CD8-positive, alpha-beta memory T cell (primary cell): ENCODE data around the gene REXO1. TPM values are rescaled to one million over a fixed set of nuclear protein-coding genes. Genes with fewer than 3 reads are reported as not detected.
"Not testable (repeated sequence)": the region's sequence is repeated elsewhere in the genome, so short reads cannot be mapped to it uniquely, and the experiment has no call there.

Source experiments
- CTCF ChIA-PET: fragments of 350-600 bp; sonication (Branson Sonifier 250); formaldehyde crosslinking; loops from one replicate; lab custom pipeline; 2021; ENCODE audit warnings: antibody characterized with exemption; lab: Charles Lee
- POLR2A ChIA-PET: fragments of 350-600 bp; sonication (Branson Sonifier 250); formaldehyde crosslinking; loops from one replicate; lab custom pipeline; 2021; ENCODE audit warnings: antibody characterized with exemption; lab: Charles Lee
- DNase-seq, 5 donors: peaks; one replicate each; pipeline versions ENCODE4 v3.0.0 to v3.0.0-alpha.2; 2020 to 2022; ENCODE audit warnings: mixed read lengths in 1 of 5
- H3K27ac ChIP-seq: one replicate; pipeline ENCODE4 v1.7.0; 2013; ENCODE audit warnings: low read depth, mild to moderate bottlenecking, low read length, moderate library complexity
- H3K27me3 ChIP-seq: 2 replicates; pipeline ENCODE4 v1.7.0; 2013; ENCODE audit warnings: low read length, mild to moderate bottlenecking; ENCODE audit not compliant: insufficient read depth, poor library complexity, severe bottlenecking
- H3K36me3 ChIP-seq: 2 replicates; pipeline ENCODE4 v1.7.0; 2013; ENCODE audit warnings: mild to moderate bottlenecking, low read length, moderate library complexity; ENCODE audit not compliant: insufficient read depth
- H3K4me1 ChIP-seq: 2 replicates; pipeline ENCODE4 v1.7.0; 2013; ENCODE audit warnings: mild to moderate bottlenecking, low read length, moderate library complexity; ENCODE audit not compliant: insufficient read depth
- H3K4me3 ChIP-seq: 2 replicates; pipeline ENCODE4 v1.7.0; 2013; ENCODE audit warnings: mild to moderate bottlenecking, low read length
- H3K9me3 ChIP-seq: 2 replicates; pipeline ENCODE4 v1.7.0; 2013; ENCODE audit warnings: mild to moderate bottlenecking, low read length
- H3K27ac Mint-ChIP-seq, 8 donors: one replicate each; pipeline ENCODE4 v1.8.0; 2020 to 2021; ENCODE audit warnings: mixed read lengths in 8 of 8, mild to moderate bottlenecking in 6 of 8, inconsistent platforms in 3 of 8, moderate library complexity in 3 of 8
- H3K27me3 Mint-ChIP-seq, 2 donors: one replicate each; pipeline ENCODE4 v1.8.0; 2020 to 2021; ENCODE audit warnings: mixed read lengths in 2 of 2, mild to moderate bottlenecking in 1 of 2, moderate library complexity in 1 of 2
- H3K36me3 Mint-ChIP-seq, 3 donors: one replicate each; pipeline ENCODE4 v1.8.0; 2020 to 2021; ENCODE audit warnings: mixed read lengths in 3 of 3, inconsistent platforms in 1 of 3, mild to moderate bottlenecking in 1 of 3
- H3K4me1 Mint-ChIP-seq, 3 donors: one replicate each; pipeline ENCODE4 v1.8.0; 2020 to 2021; ENCODE audit warnings: mixed read lengths in 3 of 3, inconsistent platforms in 1 of 3, mild to moderate bottlenecking in 1 of 3
- H3K4me3 Mint-ChIP-seq, 7 donors: one replicate each; pipeline ENCODE4 v1.8.0; 2020 to 2021; ENCODE audit warnings: mixed read lengths in 7 of 7, mild to moderate bottlenecking in 6 of 7, moderate library complexity in 4 of 7, inconsistent platforms in 2 of 7
- H3K9me3 Mint-ChIP-seq, 5 donors: one replicate each; pipeline ENCODE4 v1.8.0; 2020 to 2022; ENCODE audit warnings: mixed read lengths in 5 of 5, mild to moderate bottlenecking in 3 of 5, moderate library complexity in 2 of 5, inconsistent platforms in 1 of 5
- polyA plus RNA-seq: library from polyadenylated mRNA; unstranded; fragments of 300-500 nt; fragmentation: Illumina TruSeq; gene quantifications from one replicate; pipeline ENCODE4 v1.2.3, GENCODE V29; 2021
- total RNA-seq, 2 experiments: library from RNA; stranded (reverse); gene quantifications; one replicate each; pipeline ENCODE4 v1.2.3, GENCODE V29; 2021

REXO1 gene
- total and polyA plus RNA-seq, 3 experiments from 2014 or later: 8.7 to 63.7 (median 61.0) TPM

GRCh38 chr19:1885398-1886119 lies 37.3 kb upstream of the REXO1 start, which contains the start of gene ABHD17A:
ABHD17A (minus strand) TSS chr19:1885496; CDS start chr19:1881566, 3,930 bp downstream.
- H3K4me1 ChIP-seq: peaks cover 29% of the 10 kb centered on the region
- H3K27me3 ChIP-seq, H3K27me3 Mint-ChIP-seq, H3K9me3 Mint-ChIP-seq, H3K36me3 ChIP-seq, H3K9me3 ChIP-seq: not testable (repeated sequence)
- Mint-ChIP-seq H3K4me3 (peak within 1 kb of the TSS; percentile 94 to 100 (median 99)), H3K4me1 (peaks cover 26 to 41% (median 29%) of the 10 kb centered on the region in 3 donors), H3K36me3 (peaks cover 3 to 27% (median 6%) of the 10 kb centered on the region in 3 donors), H3K27ac (peak within 1 kb of the TSS; percentile 96 to 100 (median 100))
- POLR2A ChIA-PET: interaction anchor here (0.6 to 2.1 kb wide), 6 partner anchors 9 to 210 kb away, joined by 3 to 14 read pairs (median 4); no protein-coding TSS in a partner anchor
- peak within 1 kb of the TSS; percentile 96 for H3K27ac ChIP-seq
- H3K4me3 ChIP-seq: peak within 1 kb of the TSS; percentile 70
- DNase-seq: peak; percentile 90 to 96 (median 91)
- CTCF ChIA-PET: interaction anchor here (1.0 to 4.8 kb wide), 7 partner anchors 9 to 267 kb away, joined by 3 to 20 read pairs (median 4); no protein-coding TSS in a partner anchor

- Histone ChIP-seq H3K4me3 (peak overlapping the region; percentile 70), H3K36me3 (peaks cover 5% of the 10 kb centered on the region), H3K27ac (peak overlapping the region; percentile 96), H3K4me1 (peaks cover 34% of the 10 kb centered on the region), H3K9me3 (no peaks in the 10 kb centered on the region), H3K27me3 (no peaks in the 10 kb centered on the region)
- DNase-seq: no peak
- Mint-ChIP-seq H3K4me1 (peaks cover 26 to 44% (median 28%) of the 10 kb centered on the region in 3 donors), H3K27me3 (peaks cover 0 to 10% of the 10 kb centered on the region in 2 donors), H3K9me3 (peaks cover 0 to 5% (median 0%) of the 10 kb centered on the region in 5 donors), H3K4me3 (peak overlapping the region; percentile 94 to 100 (median 99)), H3K27ac (peak overlapping the region; percentile 96 to 100 (median 100)), H3K36me3 (peaks cover 3 to 33% (median 6%) of the 10 kb centered on the region in 3 donors)
- ChIA-PET CTCF (interaction anchor here (1.4 to 4.8 kb wide), 5 partner anchors 13 to 20 kb away, joined by 4 to 20 read pairs (median 5); no protein-coding TSS in a partner anchor), POLR2A (interaction anchor here (0.6 to 2.1 kb wide), 6 partner anchors 9 to 211 kb away, joined by 3 to 14 read pairs (median 4); no protein-coding TSS in a partner anchor)
Observed at GRCh38 chr19:1884719-1885334, 36.5 kb upstream of the REXO1 start.

- H3K36me3 Mint-ChIP-seq: peaks cover 3 to 34% (median 6%) of the 10 kb centered on the region in 3 donors
- H3K4me1 Mint-ChIP-seq: peaks cover 26 to 45% (median 28%) of the 10 kb centered on the region in 3 donors
- H3K27ac Mint-ChIP-seq: peak overlapping the region; percentile 96 to 100 (median 100)
- peaks cover 0 to 10% of the 10 kb centered on the region in 2 donors for H3K27me3 Mint-ChIP-seq
- ChIA-PET POLR2A (interaction anchor here (0.6 to 2.1 kb wide), 5 partner anchors 8 to 59 kb away, joined by 3 to 14 read pairs (median 5); no protein-coding TSS in a partner anchor), CTCF (interaction anchor here (0.8 to 4.8 kb wide), 6 partner anchors 9 to 20 kb away, joined by 4 to 20 read pairs (median 4); no protein-coding TSS in a partner anchor)
- peak overlapping the region; percentile 94 to 100 (median 99) for H3K4me3 Mint-ChIP-seq
- peaks cover 34% of the 10 kb centered on the region for H3K4me1 ChIP-seq
- peak; percentile 35 to 70 (median 60) for DNase-seq
- peak overlapping the region; percentile 70 for H3K4me3 ChIP-seq
- H3K27ac ChIP-seq: peak overlapping the region; percentile 96
- H3K9me3 ChIP-seq: no peaks in the 10 kb centered on the region
- no peaks in the 10 kb centered on the region for H3K27me3 ChIP-seq
- peaks cover 5% of the 10 kb centered on the region for H3K36me3 ChIP-seq
- H3K9me3 Mint-ChIP-seq: peaks cover 0 to 5% (median 0%) of the 10 kb centered on the region in 5 donors
Observed at GRCh38 chr19:1884291-1884718, 36.0 kb upstream of the REXO1 start.

- POLR2A ChIA-PET: no interaction called here
- CTCF ChIA-PET: interaction anchor here (0.8 to 4.8 kb wide), 5 partner anchors 9 to 19 kb away, joined by 4 to 20 read pairs (median 5); no protein-coding TSS in a partner anchor
- peak in 2 of 5 donors; percentile 44 to 62 for DNase-seq
- peaks cover 34% of the 10 kb centered on the region for H3K4me1 ChIP-seq
- Mint-ChIP-seq H3K27me3 (peaks cover 0 to 10% of the 10 kb centered on the region in 2 donors), H3K4me3 (peak overlapping the region; percentile 94 to 100 (median 99)), H3K27ac (peak overlapping the region; percentile 96 to 100 (median 100)), H3K9me3 (peaks cover 0 to 5% (median 0%) of the 10 kb centered on the region in 5 donors), H3K4me1 (peaks cover 26 to 45% (median 28%) of the 10 kb centered on the region in 3 donors), H3K36me3 (peaks cover 3 to 34% (median 6%) of the 10 kb centered on the region in 3 donors)
- H3K27me3 ChIP-seq: no peaks in the 10 kb centered on the region
- peak overlapping the region; percentile 70 for H3K4me3 ChIP-seq
- no peaks in the 10 kb centered on the region for H3K9me3 ChIP-seq
- peaks cover 5% of the 10 kb centered on the region for H3K36me3 ChIP-seq
- H3K27ac ChIP-seq: peak overlapping the region; percentile 96
Observed at GRCh38 chr19:1883784-1884183, 35.5 kb upstream of the REXO1 start.

GRCh38 chr19:1882786-1883692 lies 34.8 kb upstream of the REXO1 start:
- ChIA-PET POLR2A (interaction anchor here (1.2 to 1.3 kb wide), 2 partner anchors 10 to 387 kb away, joined by 3 read pairs; no protein-coding TSS in a partner anchor), CTCF (interaction anchor here (1.5 to 4.8 kb wide), 4 partner anchors 15 to 20 kb away, joined by 4 to 20 read pairs (median 13); no protein-coding TSS in a partner anchor)
- Mint-ChIP-seq H3K27me3 (peaks cover 0 to 10% of the 10 kb centered on the region in 2 donors), H3K4me3 (peak overlapping the region; percentile 94 to 100 (median 99)), H3K36me3 (peaks cover 3 to 39% (median 6%) of the 10 kb centered on the region in 3 donors), H3K4me1 (peaks cover 26 to 45% (median 28%) of the 10 kb centered on the region in 3 donors), H3K27ac (peak overlapping the region; percentile 96 to 100 (median 100)), H3K9me3 (peaks cover 0 to 5% (median 0%) of the 10 kb centered on the region in 5 donors)
- Histone ChIP-seq H3K27ac (peak overlapping the region; percentile 96), H3K4me3 (peak overlapping the region; percentile 70), H3K27me3 (no peaks in the 10 kb centered on the region), H3K36me3 (peaks cover 5% of the 10 kb centered on the region), H3K9me3 (no peaks in the 10 kb centered on the region), H3K4me1 (peaks cover 34% of the 10 kb centered on the region)
- no peak for DNase-seq

GRCh38 chr19:1882089-1882785 lies 34.0 kb upstream of the REXO1 start:
- no peaks in the 10 kb centered on the region for H3K27me3 ChIP-seq
- CTCF ChIA-PET: interaction anchor here (2.3 to 4.8 kb wide), 2 partner anchors 17 to 21 kb away, joined by 9 to 17 read pairs; no protein-coding TSS in a partner anchor
- Mint-ChIP-seq H3K9me3 (peaks cover 0 to 5% (median 0%) of the 10 kb centered on the region in 5 donors), H3K27me3 (peaks cover 0 to 10% of the 10 kb centered on the region in 2 donors), H3K27ac (peak overlapping the region; percentile 96 to 100 (median 100)), H3K36me3 (peaks cover 3 to 41% (median 6%) of the 10 kb centered on the region in 3 donors), H3K4me1 (peaks cover 26 to 45% (median 28%) of the 10 kb centered on the region in 3 donors), H3K4me3 (peak overlapping the region; percentile 94 to 100 (median 99))
- peak overlapping the region; percentile 70 for H3K4me3 ChIP-seq
- H3K36me3 ChIP-seq: peaks cover 5% of the 10 kb centered on the region
- H3K27ac ChIP-seq: peak overlapping the region; percentile 96
- DNase-seq: peak; percentile 70 to 93 (median 88)
- no peaks in the 10 kb centered on the region for H3K9me3 ChIP-seq
- POLR2A ChIA-PET: interaction anchor here (0.6 to 1.3 kb wide), 5 partner anchors 10 to 807 kb away, joined by 3 to 7 read pairs (median 3); no protein-coding TSS in a partner anchor
- peaks cover 34% of the 10 kb centered on the region for H3K4me1 ChIP-seq
